Measurements from ENCODE around the gene HSPBP1. TPM values are rescaled to one million over a fixed set of nuclear protein-coding genes. Genes with fewer than 3 reads are reported as not detected.

Gene HSPBP1
- total and polyA plus RNA-seq, 12 donors, result 18.8 to 49.8 (median 33.2) TPM

DNA sequence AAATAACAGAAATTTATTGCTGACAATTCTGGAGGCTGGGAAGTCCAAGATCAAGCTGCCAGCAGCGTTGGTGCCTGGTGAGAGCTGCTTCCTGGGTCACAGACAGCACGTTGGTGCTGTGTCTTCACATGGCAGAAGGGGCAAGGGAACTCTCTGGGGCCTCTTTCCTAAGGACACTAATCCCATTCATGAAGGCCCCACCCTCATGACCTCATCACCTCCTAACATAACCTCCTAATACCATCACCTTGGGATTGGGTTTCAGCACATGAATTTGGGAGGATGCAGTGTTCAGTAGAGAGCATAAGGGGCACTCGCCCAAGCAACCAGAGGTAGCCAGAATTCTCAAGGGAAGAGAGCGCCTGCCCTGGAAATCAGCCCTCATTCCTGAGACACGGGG lies 29.5 kb upstream of the HSPBP1 start:
- Histone ChIP-seq H3K4me3 (no peak overlapping the region), H3K27me3 (no peaks in the 10 kb centered on the region), H3K9me3 (replicated peaks in 1 of 3) (no peaks in the 10 kb centered on the region), H3K4me1 (replicated peaks in 1 of 2) (peaks cover 0 to 3% of the 10 kb centered on the region in 2 donors), H3K27ac (no peak overlapping the region), H3K36me3 (replicated peaks in 1 of 2) (no peaks in the 10 kb centered on the region)
- no peak for TF ChIP-seq POLR2A (IDR thresholded peaks at IDR 0.05)
- TF ChIP-seq, protein P1, sequence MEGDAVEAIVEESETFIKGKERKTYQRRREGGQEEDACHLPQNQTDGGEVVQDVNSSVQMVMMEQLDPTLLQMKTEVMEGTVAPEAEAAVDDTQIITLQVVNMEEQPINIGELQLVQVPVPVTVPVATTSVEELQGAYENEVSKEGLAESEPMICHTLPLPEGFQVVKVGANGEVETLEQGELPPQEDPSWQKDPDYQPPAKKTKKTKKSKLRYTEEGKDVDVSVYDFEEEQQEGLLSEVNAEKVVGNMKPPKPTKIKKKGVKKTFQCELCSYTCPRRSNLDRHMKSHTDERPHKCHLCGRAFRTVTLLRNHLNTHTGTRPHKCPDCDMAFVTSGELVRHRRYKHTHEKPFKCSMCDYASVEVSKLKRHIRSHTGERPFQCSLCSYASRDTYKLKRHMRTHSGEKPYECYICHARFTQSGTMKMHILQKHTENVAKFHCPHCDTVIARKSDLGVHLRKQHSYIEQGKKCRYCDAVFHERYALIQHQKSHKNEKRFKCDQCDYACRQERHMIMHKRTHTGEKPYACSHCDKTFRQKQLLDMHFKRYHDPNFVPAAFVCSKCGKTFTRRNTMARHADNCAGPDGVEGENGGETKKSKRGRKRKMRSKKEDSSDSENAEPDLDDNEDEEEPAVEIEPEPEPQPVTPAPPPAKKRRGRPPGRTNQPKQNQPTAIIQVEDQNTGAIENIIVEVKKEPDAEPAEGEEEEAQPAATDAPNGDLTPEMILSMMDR (IDR thresholded peaks at IDR 0.05), result no peak
- intact Hi-C loops (cut with DNase I), result no loop called here
- WGBS, 4 donors, result 94 to 97% (median 96%) methylated on average over 3 to 5 of the region's 5 CpGs
- no peak for DNase-seq

DNA sequence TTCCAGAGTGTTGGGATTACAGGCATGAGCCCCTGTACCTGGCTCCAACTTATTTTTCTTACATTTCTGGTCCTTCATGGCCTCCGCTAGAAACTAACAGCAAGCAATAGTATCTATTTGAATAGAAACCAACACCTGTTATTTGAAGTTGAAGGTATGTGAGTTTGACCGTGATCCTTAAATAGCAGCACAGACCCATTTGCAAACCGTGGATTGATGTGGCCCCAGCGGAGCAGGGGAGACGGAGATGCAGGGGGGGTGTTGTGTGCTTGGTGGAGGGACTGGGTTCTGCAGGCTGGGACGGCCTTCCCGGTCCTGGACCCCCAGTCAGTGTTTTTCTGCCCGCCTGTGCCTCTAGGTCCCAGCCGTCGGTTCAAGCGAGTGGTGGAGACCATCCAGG lies 28.4 kb upstream of the HSPBP1 start:
- Histone ChIP-seq H3K9me3 (replicated peaks in 1 of 3) (no peaks in the 10 kb centered on the region), H3K27ac (no peak overlapping the region), H3K4me1 (replicated peaks in 1 of 2) (peaks cover 0 to 3% of the 10 kb centered on the region in 2 donors), H3K36me3 (replicated peaks in 1 of 2) (peaks cover 0 to 8% of the 10 kb centered on the region in 2 donors), H3K27me3 (no peaks in the 10 kb centered on the region), H3K4me3 (no peak overlapping the region)
- DNase-seq, result no peak
- intact Hi-C loops (cut with DNase I), result no loop called here
- no peak for TF ChIP-seq POLR2A (IDR thresholded peaks at IDR 0.05)
- TF ChIP-seq, protein P1 (IDR thresholded peaks at IDR 0.05), result no peak
- WGBS, 4 donors, result 94 to 98% (median 96%) methylated on average over 6 to 11 of the region's 11 CpGs

DNA sequence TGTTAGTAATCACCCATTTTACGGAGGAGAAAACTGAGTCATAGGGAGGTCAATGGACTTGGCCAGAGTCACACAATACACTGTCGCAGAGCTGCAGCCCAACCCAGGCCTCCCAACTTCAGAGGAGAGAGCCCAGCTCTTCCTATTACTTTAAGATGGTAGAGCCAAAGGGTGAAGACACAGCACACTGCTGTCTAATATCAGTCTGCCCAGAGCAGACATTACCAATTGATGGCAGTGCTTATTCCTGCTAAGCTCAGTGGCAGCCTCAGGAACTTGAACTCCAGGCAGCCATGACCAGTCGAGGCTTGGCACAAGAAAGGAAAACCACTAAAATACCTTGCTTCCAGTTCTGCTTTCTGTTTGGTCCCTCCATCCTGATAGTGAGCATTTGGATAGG lies 26.8 kb upstream of the HSPBP1 start:
- no peaks in the 10 kb centered on the region for H3K9me3 ChIP-seq (replicated peaks in 1 of 3)
- TF ChIP-seq, protein P1 (IDR thresholded peaks at IDR 0.05), result no peak
- no peak for TF ChIP-seq POLR2A (IDR thresholded peaks at IDR 0.05)
- H3K27me3 ChIP-seq, result no peaks in the 10 kb centered on the region
- peak overlapping the region in 1 of 4 donors; percentile 37 for H3K4me3 ChIP-seq
- intact Hi-C loops (cut with DNase I), result no loop called here
- DNase-seq, result no peak
- 31 to 80% (median 53%) methylated on average over 2 to 3 of the region's 3 CpGs for WGBS, 4 donors
- peaks cover 0 to 12% of the 10 kb centered on the region in 2 donors for H3K36me3 ChIP-seq (replicated peaks in 1 of 2)
- H3K4me1 ChIP-seq (replicated peaks in 1 of 2), result peaks cover 3% of the 10 kb centered on the region in 2 donors
- H3K27ac ChIP-seq, result peak overlapping the region in 2 of 5 donors; percentile 37 to 65

DNA sequence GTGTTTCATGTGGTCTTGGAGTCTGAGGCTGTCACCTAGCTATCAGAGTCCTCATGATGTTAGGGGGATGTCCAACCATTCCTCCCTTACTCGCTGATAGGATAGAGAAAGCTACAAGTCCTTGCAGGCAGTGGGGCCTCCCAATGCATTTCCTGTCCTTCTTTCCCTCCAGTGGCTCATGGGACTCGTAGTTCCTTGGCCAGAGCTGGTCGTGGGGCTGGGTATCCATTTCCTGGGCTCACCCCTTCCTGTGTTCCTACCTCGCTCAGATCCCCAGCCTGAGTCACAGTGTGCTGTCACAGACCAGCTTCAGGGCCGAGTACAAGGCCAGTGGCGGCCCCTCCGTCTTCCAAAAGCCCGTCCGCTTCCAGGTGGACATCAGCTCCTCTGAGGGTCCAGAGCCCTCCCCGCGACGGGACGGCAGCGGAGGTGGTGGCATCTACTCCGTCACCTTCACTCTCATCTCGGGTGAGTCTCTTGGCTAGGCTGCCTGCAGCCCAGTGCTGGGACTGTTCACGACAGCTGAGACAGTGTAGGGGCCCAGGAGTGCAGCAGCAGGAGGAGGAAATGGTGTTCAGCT lies 26.2 kb upstream of the HSPBP1 start:
- 39 to 60% (median 46%) methylated on average over 5 to 17 of the region's 17 CpGs for WGBS, 4 donors
- peak overlapping the region in 4 of 5 donors; percentile 18 to 65 (median 44) for H3K27ac ChIP-seq
- intact Hi-C loops (cut with DNase I), result no loop called here

More for the DNA sequence above, 26.2 kb upstream of the HSPBP1 start:
- H3K4me3 ChIP-seq, result peak overlapping the region in 2 of 4 donors; percentile 13 to 37
- TF ChIP-seq POLR2A (IDR thresholded peaks at IDR 0.05), result peak in 1 of 2 donors; percentile 63
- TF ChIP-seq, protein P1 (IDR thresholded peaks at IDR 0.05), result no peak
- H3K27me3 ChIP-seq, result no peaks in the 10 kb centered on the region
- H3K9me3 ChIP-seq (replicated peaks in 1 of 3), result no peaks in the 10 kb centered on the region
- H3K36me3 ChIP-seq (replicated peaks in 1 of 2), result peaks cover 0 to 12% of the 10 kb centered on the region in 2 donors
- DNase-seq, result peak; percentile 72 to 92 (median 87)
- H3K4me1 ChIP-seq (replicated peaks in 1 of 2), result peaks cover 3 to 9% of the 10 kb centered on the region in 2 donors

Data from adrenal gland (tissue), 12 donors.